B cell (primary cell): ENCODE data around the gene NAA40.

Source experiments
- EZH2 ChIP-seq: IDR thresholded peaks from 2 replicates; pipeline ENCODE4 v1.6.1; 2012; ENCODE audit warnings: borderline replicate concordance, low read depth, mild to moderate bottlenecking, moderate library complexity, low read length; ENCODE audit not compliant: insufficient read depth, poor library complexity, severe bottlenecking
- TF ChIP-seq, protein P1 (sequence below): fragments of 200-600 bp; IDR thresholded peaks from one replicate; pipeline ENCODE4 v1.8.0; 2022; ENCODE audit warnings: antibody characterized with exemption, mild to moderate bottlenecking

DNA sequence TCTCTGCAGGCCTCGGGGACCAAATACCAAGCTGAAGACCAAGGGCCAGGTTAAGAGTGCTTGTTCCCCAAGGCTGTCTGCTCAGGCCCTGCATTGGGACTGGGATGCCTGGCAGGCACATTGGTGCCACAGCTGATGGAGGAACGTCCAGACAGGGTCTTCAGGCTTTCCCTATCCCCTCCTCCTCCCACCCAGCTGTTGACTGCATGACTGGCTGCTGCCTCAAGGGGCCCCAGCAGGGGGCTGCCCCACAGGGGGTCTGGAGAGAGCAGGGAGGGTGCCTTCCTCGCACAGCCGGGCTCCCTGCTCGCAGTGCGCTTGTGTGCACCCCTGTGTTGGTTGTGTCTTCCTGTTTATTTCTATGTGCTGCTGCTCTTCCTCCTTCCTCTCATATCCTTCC, 31.7 kb upstream of the NAA40 start:
- TF ChIP-seq, protein P1, sequence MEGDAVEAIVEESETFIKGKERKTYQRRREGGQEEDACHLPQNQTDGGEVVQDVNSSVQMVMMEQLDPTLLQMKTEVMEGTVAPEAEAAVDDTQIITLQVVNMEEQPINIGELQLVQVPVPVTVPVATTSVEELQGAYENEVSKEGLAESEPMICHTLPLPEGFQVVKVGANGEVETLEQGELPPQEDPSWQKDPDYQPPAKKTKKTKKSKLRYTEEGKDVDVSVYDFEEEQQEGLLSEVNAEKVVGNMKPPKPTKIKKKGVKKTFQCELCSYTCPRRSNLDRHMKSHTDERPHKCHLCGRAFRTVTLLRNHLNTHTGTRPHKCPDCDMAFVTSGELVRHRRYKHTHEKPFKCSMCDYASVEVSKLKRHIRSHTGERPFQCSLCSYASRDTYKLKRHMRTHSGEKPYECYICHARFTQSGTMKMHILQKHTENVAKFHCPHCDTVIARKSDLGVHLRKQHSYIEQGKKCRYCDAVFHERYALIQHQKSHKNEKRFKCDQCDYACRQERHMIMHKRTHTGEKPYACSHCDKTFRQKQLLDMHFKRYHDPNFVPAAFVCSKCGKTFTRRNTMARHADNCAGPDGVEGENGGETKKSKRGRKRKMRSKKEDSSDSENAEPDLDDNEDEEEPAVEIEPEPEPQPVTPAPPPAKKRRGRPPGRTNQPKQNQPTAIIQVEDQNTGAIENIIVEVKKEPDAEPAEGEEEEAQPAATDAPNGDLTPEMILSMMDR = no peak
- no peak for TF ChIP-seq EZH2
